Measurements from ENCODE around the gene RPL22.

The RPL22 gene

DNA sequence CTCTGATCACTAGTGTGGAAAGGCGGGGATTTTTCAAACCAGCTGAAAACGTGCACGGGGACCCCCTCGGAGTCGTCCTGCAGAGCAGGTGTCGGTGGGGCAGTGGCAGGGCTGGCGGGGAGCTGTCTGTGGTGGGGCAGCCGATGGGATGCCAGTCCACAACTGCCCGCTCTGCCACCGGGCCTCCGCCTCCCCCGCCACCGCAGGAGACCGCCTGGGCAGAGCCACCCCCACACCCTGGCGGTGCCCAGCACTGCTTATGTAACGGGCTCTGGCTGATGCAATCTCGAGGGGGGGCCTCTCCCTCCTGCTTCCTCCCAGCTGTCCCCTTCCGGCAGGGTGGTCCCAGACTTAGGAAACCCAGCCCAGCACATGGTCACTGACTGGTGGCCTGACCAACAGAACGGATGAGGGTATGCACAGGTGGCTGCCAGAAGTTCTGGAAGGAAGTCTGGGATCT, 28.6 kb downstream of the RPL22 start:
- Histone ChIP-seq H3F3A (ENCODE audit: insufficient read depth, low read length) (no peaks in the 10 kb centered on the region), H4K20me1 (ENCODE audit: insufficient read depth, low read length) (no peaks in the 10 kb centered on the region), H3K27me3 (replicated peaks; ENCODE audit: insufficient read depth, low read length) (peaks cover 86% of the 10 kb centered on the region), H3K4me3 (ENCODE audit: low read length) (no peak overlapping the region), H3K36me3 (replicated peaks; ENCODE audit: insufficient read depth, low read length) (no peaks in the 10 kb centered on the region), H3K9me3 (replicated peaks; ENCODE audit: insufficient read depth, low read length) (no peaks in the 10 kb centered on the region), H3K9ac (ENCODE audit: low read length) (no peak overlapping the region), H2AFZ (ENCODE audit: low read length) (no peak overlapping the region), H3K4me1 (ENCODE audit: low read length) (no peaks in the 10 kb centered on the region), H3K79me2 (ENCODE audit: low read length) (no peaks in the 10 kb centered on the region), H3K9me2 (replicated peaks; ENCODE audit: insufficient read depth, low read length) (no peaks in the 10 kb centered on the region), H3K4me2 (ENCODE audit: low read depth, low read length) (no peak overlapping the region), H3K27ac (ENCODE audit: low read length) (no peak overlapping the region)
- TF ChIP-seq EZH2phosphoT487 (IDR thresholded peaks at IDR 0.05; ENCODE audit: low read length) (no peak), EZH2 (optimal IDR thresholded peaks at IDR 0.05; ENCODE audit: low read depth, low read length) (peak; percentile 31)
- no peak for DNase-seq

- no peaks in the 10 kb centered on the region for H3K9me2 ChIP-seq (replicated peaks; ENCODE audit: insufficient read depth, low read length)
- H3K9me3 ChIP-seq (replicated peaks; ENCODE audit: insufficient read depth, low read length), result no peaks in the 10 kb centered on the region
- no peak for DNase-seq
- no peak overlapping the region for H3K27ac ChIP-seq (ENCODE audit: low read length)
- no peak overlapping the region for H3K4me3 ChIP-seq (ENCODE audit: low read length)
- H4K20me1 ChIP-seq (ENCODE audit: insufficient read depth, low read length), result no peaks in the 10 kb centered on the region
- peaks cover 89% of the 10 kb centered on the region for H3K27me3 ChIP-seq (replicated peaks; ENCODE audit: insufficient read depth, low read length)
- TF ChIP-seq CTCF (IDR thresholded peaks at IDR 0.05; ENCODE audit: low read length) (no peak), EZH2 (optimal IDR thresholded peaks at IDR 0.05; ENCODE audit: low read depth, low read length) (no peak), EZH2phosphoT487 (IDR thresholded peaks at IDR 0.05; ENCODE audit: low read length) (no peak)
- no peaks in the 10 kb centered on the region for H3K79me2 ChIP-seq (ENCODE audit: low read length)
- no peak overlapping the region for H2AFZ ChIP-seq (ENCODE audit: low read length)
- no peaks in the 10 kb centered on the region for H3F3A ChIP-seq (ENCODE audit: insufficient read depth, low read length)
- H3K36me3 ChIP-seq (replicated peaks; ENCODE audit: insufficient read depth, low read length), result no peaks in the 10 kb centered on the region
- H3K4me1 ChIP-seq (ENCODE audit: low read length), result no peaks in the 10 kb centered on the region
- H3K4me2 ChIP-seq (ENCODE audit: low read depth, low read length), result no peak overlapping the region
- no peak overlapping the region for H3K9ac ChIP-seq (ENCODE audit: low read length)
Observed at GRCh38 chr1:6170116-6170741, 29.2 kb downstream of the RPL22 start.

DNA sequence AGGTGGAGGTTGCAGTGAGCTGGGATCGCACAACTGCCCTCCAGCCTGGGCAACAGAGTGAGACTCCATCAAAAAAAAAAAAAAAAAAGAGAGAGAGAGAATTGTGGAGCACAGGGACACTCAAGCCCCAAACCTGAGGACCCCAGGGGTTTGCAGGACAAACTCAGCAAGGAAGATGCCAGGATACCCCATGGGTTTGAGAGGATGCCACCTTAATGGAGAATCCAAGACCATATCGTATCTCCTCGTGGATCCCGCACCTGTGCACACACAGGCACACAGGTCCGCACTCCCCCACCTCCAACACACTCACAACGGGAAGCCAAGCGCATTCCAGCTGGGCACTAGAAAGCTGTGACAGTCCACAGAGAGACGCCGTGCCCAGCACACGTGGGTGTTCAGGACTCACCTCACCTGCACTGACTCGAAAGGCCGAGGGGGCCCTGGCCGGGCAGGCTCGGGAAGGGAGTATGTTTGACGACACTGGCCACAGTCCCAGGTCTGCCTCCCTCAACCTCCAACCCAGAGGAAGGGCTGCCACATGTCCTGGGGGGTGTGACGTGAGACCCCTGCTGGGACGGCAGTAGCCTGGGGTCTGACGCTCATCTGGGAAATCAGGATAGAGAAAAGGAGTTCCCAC, 30.3 kb downstream of the RPL22 start:
- H3K36me3 ChIP-seq (replicated peaks; ENCODE audit: insufficient read depth, low read length), result no peaks in the 10 kb centered on the region
- no peaks in the 10 kb centered on the region for H3F3A ChIP-seq (ENCODE audit: insufficient read depth, low read length)
- H2AFZ ChIP-seq (ENCODE audit: low read length), result no peak overlapping the region
- no peaks in the 10 kb centered on the region for H3K9me2 ChIP-seq (replicated peaks; ENCODE audit: insufficient read depth, low read length)
- H4K20me1 ChIP-seq (ENCODE audit: insufficient read depth, low read length), result no peaks in the 10 kb centered on the region
- H3K79me2 ChIP-seq (ENCODE audit: low read length), result no peaks in the 10 kb centered on the region
- no peaks in the 10 kb centered on the region for H3K4me1 ChIP-seq (ENCODE audit: low read length)
- TF ChIP-seq CTCF (IDR thresholded peaks at IDR 0.05; ENCODE audit: low read length) (no peak), EZH2 (optimal IDR thresholded peaks at IDR 0.05; ENCODE audit: low read depth, low read length) (no peak), EZH2phosphoT487 (IDR thresholded peaks at IDR 0.05; ENCODE audit: low read length) (no peak)
- no peak for DNase-seq
- no peak overlapping the region for H3K4me3 ChIP-seq (ENCODE audit: low read length)
- no peak overlapping the region for H3K27ac ChIP-seq (ENCODE audit: low read length)
- H3K27me3 ChIP-seq (replicated peaks; ENCODE audit: insufficient read depth, low read length), result peaks cover 98% of the 10 kb centered on the region
- H3K9ac ChIP-seq (ENCODE audit: low read length), result no peak overlapping the region
- no peak overlapping the region for H3K4me2 ChIP-seq (ENCODE audit: low read depth, low read length)
- no peaks in the 10 kb centered on the region for H3K9me3 ChIP-seq (replicated peaks; ENCODE audit: insufficient read depth, low read length)

Measured in MM.1S (cell line).